ENCODE results near the gene DELE1. TPM values are rescaled to one million over a fixed set of nuclear protein-coding genes. Genes with fewer than 3 reads are reported as not detected.
"Not testable (repeated sequence)": the region's sequence is repeated elsewhere in the genome, so short reads cannot be mapped to it uniquely, and the experiment has no call there.

DELE1 gene
- total RNA-seq, 2 experiments from 2014 or later = 60.0 to 61.1 TPM

GRCh38 chr5:141883184-141883891 is 40.3 kb upstream of the DELE1 start:
- H3K27ac ChIP-seq (ENCODE audit: low read depth in 1 of 2, low read length in 2 of 2) = no peak overlapping the region
- Mint-ChIP-seq H3K27me3 (peaks cover 77% of the 10 kb centered on the region), H3K36me3 (ENCODE audit: low read depth) (no peaks in the 10 kb centered on the region), H3K9me3 (no peaks in the 10 kb centered on the region), H3K4me1 (ENCODE audit: low read depth) (peaks cover 14% of the 10 kb centered on the region), H3K4me3 (no peak overlapping the region), H3K27ac (no peak overlapping the region)
- no peak for TF ChIP-seq CTCF (IDR thresholded peaks at IDR 0.05)
- H3K9me3 ChIP-seq (ENCODE audit: control insufficient read depth in 1 of 2, insufficient read depth in 1 of 2, low read length in 2 of 2) = peaks cover 0 to 9% of the 10 kb centered on the region in 2 experiments
- intact Hi-C loops (cut with DNase I, micrococcal nuclease) = no loop called here
- peaks cover 60 to 65% of the 10 kb centered on the region in 2 experiments for H3K27me3 ChIP-seq (ENCODE audit: control insufficient read depth in 1 of 2, insufficient read depth in 2 of 2, low read length in 2 of 2)
- ChIA-PET POLR2A (interaction anchor here (0.6 to 2.4 kb wide), 2 partner anchors 77 to 78 kb away, joined by 3 to 9 read pairs; no protein-coding TSS in a partner anchor), CTCF (interaction anchor here (1.3 to 8.2 kb wide), 2 partner anchors 77 to 190 kb away, joined by 3 to 88 read pairs; no protein-coding TSS in a partner anchor)
- H3K36me3 ChIP-seq (ENCODE audit: insufficient read depth, low read length) = no peaks in the 10 kb centered on the region
- H3K4me3 ChIP-seq (ENCODE audit: low read length) = no peak overlapping the region
- ATAC-seq (ENCODE audit: poor library complexity) (no peak), DNase-seq (peak in 4 of 14 experiments; percentile 3 to 53 (median 27))
- peaks cover 20% of the 10 kb centered on the region for H3K4me1 ChIP-seq (ENCODE audit: insufficient read depth, low read length)

GRCh38 chr5:141883892-141884318 is 39.8 kb upstream of the DELE1 start:
- H3K4me1 Mint-ChIP-seq (ENCODE audit: low read depth) = peaks cover 8% of the 10 kb centered on the region
- peaks cover 0 to 9% of the 10 kb centered on the region in 2 experiments for H3K9me3 ChIP-seq (ENCODE audit: control insufficient read depth in 1 of 2, insufficient read depth in 1 of 2, low read length in 2 of 2)
- ChIA-PET CTCF (interaction anchor here (8.2 kb wide), 1 partner anchor 191 kb away, joined by 88 read pairs; no protein-coding TSS in a partner anchor), POLR2A (interaction anchor here (0.6 kb wide), 1 partner anchor 77 kb away, joined by 3 read pairs; no protein-coding TSS in a partner anchor)
- H3K27me3 Mint-ChIP-seq = peaks cover 73% of the 10 kb centered on the region
- TF ChIP-seq CTCF (IDR thresholded peaks at IDR 0.05) = no peak
- H3K36me3 ChIP-seq (ENCODE audit: insufficient read depth, low read length) = no peaks in the 10 kb centered on the region
- ATAC-seq (ENCODE audit: poor library complexity) (no peak), DNase-seq (no peak)
- H3K4me3 ChIP-seq (ENCODE audit: low read length) = no peak overlapping the region
- intact Hi-C loops (cut with DNase I, micrococcal nuclease) = no loop called here
- no peak overlapping the region for H3K27ac Mint-ChIP-seq
- no peaks in the 10 kb centered on the region for H3K9me3 Mint-ChIP-seq
- H3K36me3 Mint-ChIP-seq (ENCODE audit: low read depth) = no peaks in the 10 kb centered on the region
- H3K27ac ChIP-seq (ENCODE audit: low read depth in 1 of 2, low read length in 2 of 2) = no peak overlapping the region
- peaks cover 14% of the 10 kb centered on the region for H3K4me1 ChIP-seq (ENCODE audit: insufficient read depth, low read length)
- H3K27me3 ChIP-seq (ENCODE audit: control insufficient read depth in 1 of 2, insufficient read depth in 2 of 2, low read length in 2 of 2) = peaks cover 56 to 61% of the 10 kb centered on the region in 2 experiments
- no peak overlapping the region for H3K4me3 Mint-ChIP-seq

GRCh38 chr5:141889282-141889871 is 34.3 kb upstream of the DELE1 start:
- ATAC-seq (ENCODE audit: poor library complexity) = no peak

GRCh38 chr5:141890429-141890828 is 33.2 kb upstream of the DELE1 start:
- ChIA-PET POLR2A (interaction anchor here (0.6 to 2.5 kb wide), 4 partner anchors 16 to 78 kb away, joined by 3 to 6 read pairs (median 4); partner anchors contain the start of gene RNF14), CTCF (interaction anchor here (0.7 to 2.4 kb wide), 3 partner anchors 10 to 11 kb away, joined by 4 to 9 read pairs (median 7); no protein-coding TSS in a partner anchor)
- H3K27me3 ChIP-seq (ENCODE audit: control insufficient read depth in 1 of 2, insufficient read depth in 2 of 2, low read length in 2 of 2); H3K27ac Mint-ChIP-seq; H3K9me3 Mint-ChIP-seq; H3K4me1 ChIP-seq (ENCODE audit: insufficient read depth, low read length); DNase-seq; ATAC-seq (ENCODE audit: poor library complexity); H3K4me1 Mint-ChIP-seq (ENCODE audit: low read depth); H3K36me3 ChIP-seq (ENCODE audit: insufficient read depth, low read length); H3K27ac ChIP-seq (ENCODE audit: low read depth in 1 of 2, low read length in 2 of 2); H3K36me3 Mint-ChIP-seq (ENCODE audit: low read depth); H3K4me3 ChIP-seq (ENCODE audit: low read length); H3K9me3 ChIP-seq (ENCODE audit: control insufficient read depth in 1 of 2, insufficient read depth in 1 of 2, low read length in 2 of 2); H3K4me3 Mint-ChIP-seq: not testable (repeated sequence)
- intact Hi-C loops (cut with DNase I, micrococcal nuclease) = loop anchor here in 1 of 2 experiments (5.0 kb wide), 1 partner anchor 47 kb away; no protein-coding TSS in a partner anchor
- peaks cover 35% of the 10 kb centered on the region for H3K27me3 Mint-ChIP-seq

More at GRCh38 chr5:141889282-141889871, 34.3 kb upstream of the DELE1 start:
- no peak overlapping the region for H3K4me3 Mint-ChIP-seq
- POLR2A ChIA-PET = interaction anchor here (0.6 to 2.5 kb wide), 5 partner anchors 11 to 79 kb away, joined by 3 to 6 read pairs (median 4); partner anchors contain the start of genes DELE1 and RNF14
- peaks cover 8 to 10% of the 10 kb centered on the region in 2 experiments for H3K27me3 ChIP-seq (ENCODE audit: control insufficient read depth in 1 of 2, insufficient read depth in 2 of 2, low read length in 2 of 2)
- CTCF ChIA-PET = interaction anchor here (0.7 to 2.4 kb wide), 3 partner anchors 9 to 87 kb away, joined by 3 to 9 read pairs (median 7); no protein-coding TSS in a partner anchor
- no peaks in the 10 kb centered on the region for H3K9me3 Mint-ChIP-seq
- no peak overlapping the region for H3K27ac ChIP-seq (ENCODE audit: low read depth in 1 of 2, low read length in 2 of 2)
- no peaks in the 10 kb centered on the region for H3K9me3 ChIP-seq (ENCODE audit: control insufficient read depth in 1 of 2, insufficient read depth in 1 of 2, low read length in 2 of 2)
- peak; percentile 8 for TF ChIP-seq CTCF (IDR thresholded peaks at IDR 0.05)
- H3K27me3 Mint-ChIP-seq = peaks cover 45% of the 10 kb centered on the region
- no peaks in the 10 kb centered on the region for H3K4me1 Mint-ChIP-seq (ENCODE audit: low read depth)
- DNase-seq = no peak
- H3K36me3 ChIP-seq (ENCODE audit: insufficient read depth, low read length) = no peaks in the 10 kb centered on the region
- no peaks in the 10 kb centered on the region for H3K4me1 ChIP-seq (ENCODE audit: insufficient read depth, low read length)
- H3K36me3 Mint-ChIP-seq (ENCODE audit: low read depth) = no peaks in the 10 kb centered on the region
- H3K4me3 ChIP-seq (ENCODE audit: low read length) = no peak overlapping the region
- H3K27ac Mint-ChIP-seq = no peak overlapping the region
- intact Hi-C loops (cut with DNase I, micrococcal nuclease) = loop anchor here in 1 of 2 experiments (1.0 kb wide), 1 partner anchor 71 kb away; no protein-coding TSS in a partner anchor

Data from CD4-positive, alpha-beta T cell (primary cell).